Thoracic aorta (tissue), 2 donors: Measurements from ENCODE around the gene MALRD1. TPM values are rescaled to one million over a fixed set of nuclear protein-coding genes. Genes with fewer than 3 reads are reported as not detected.
"Not testable (repeated sequence)": the region's sequence is repeated elsewhere in the genome, so short reads cannot be mapped to it uniquely, and the experiment has no call there.

Experiments used
- ATAC-seq: fragments of 150-250 bp; one replicate; pipeline ENCODE4 v1.8.0; 2017; ENCODE audit warnings: low read depth; ENCODE audit not compliant: insufficient number of reproducible peaks, low FRiP score
- DNase-seq: peaks from one replicate; pipeline ENCODE4 v3.0.0-alpha.2; 2020; ENCODE audit warnings: low spot score
- H3K27ac ChIP-seq, 2 donors: fragments of 200-600 bp; sonication (generic); 1 replicate in 1 of 2; 2 replicates in 1 of 2; pipeline ENCODE4 v1.5.1; 2016; ENCODE audit warnings: mild to moderate bottlenecking in 2 of 2, moderate library complexity in 2 of 2
- H3K27me3 ChIP-seq: fragments of 200-600 bp; sonication (generic); replicated peaks from 2 replicates; pipeline ENCODE4 v1.6.0; 2016; ENCODE audit warnings: mild to moderate bottlenecking; ENCODE audit not compliant: insufficient read depth
- H3K36me3 ChIP-seq: fragments of 200-600 bp; sonication (generic); one replicate; pipeline ENCODE4 v1.5.1; 2016
- H3K4me1 ChIP-seq, 2 donors: fragments of 200-600 bp; sonication (generic); 1 replicate in 1 of 2; 2 replicates in 1 of 2; pipeline versions ENCODE4 v1.5.1 to v1.6.0; 2016; ENCODE audit warnings: low read depth in 2 of 2, mild to moderate bottlenecking in 1 of 2; ENCODE audit not compliant: control insufficient read depth in 1 of 2
- H3K4me3 ChIP-seq: fragments of 200-600 bp; sonication (generic); 2 replicates; pipeline ENCODE4 v1.5.1; 2016; ENCODE audit warnings: mild to moderate bottlenecking
- H3K9me3 ChIP-seq: fragments of 200-600 bp; sonication (generic); 2 replicates; pipeline ENCODE4 v1.5.1; 2016
- CTCF ChIP-seq: fragments of 200-600 bp; sonication (generic); IDR thresholded peaks from one replicate; pipeline ENCODE4 v1.5.1; 2019; ENCODE audit warnings: antibody characterized with exemption
- total RNA-seq, 2 donors: library from RNA; depleted of rRNA; stranded (reverse); fragments of >200 nt; gene quantifications; one replicate each; pipeline versions ENCODE4 v1.1.0 to v1.2.3, GENCODE V29; 2016

MALRD1 gene
- total RNA-seq, 2 donors from 2014 or later = 0.92 to 5.3 TPM

- TF ChIP-seq CTCF = no peak
- Histone ChIP-seq H3K27me3 (no peaks in the 10 kb centered on the region), H3K4me3 (no peak overlapping the region), H3K9me3 (no peaks in the 10 kb centered on the region), H3K4me1 (no peaks in the 10 kb centered on the region), H3K27ac (no peak overlapping the region), H3K36me3 (no peaks in the 10 kb centered on the region)
- DNase-seq (no peak), ATAC-seq (no peak)
Observed at GRCh38 chr10:19497026-19497425, 448.4 kb downstream of the MALRD1 start.

GRCh38 chr10:19498393-19499290 lies 450.0 kb downstream of the MALRD1 start:
- Histone ChIP-seq H3K36me3 (no peaks in the 10 kb centered on the region), H3K4me3 (no peak overlapping the region), H3K4me1 (no peaks in the 10 kb centered on the region), H3K27me3 (no peaks in the 10 kb centered on the region), H3K27ac (no peak overlapping the region), H3K9me3 (no peaks in the 10 kb centered on the region)
- DNase-seq (no peak), ATAC-seq (no peak)
- TF ChIP-seq CTCF = no peak

DNA sequence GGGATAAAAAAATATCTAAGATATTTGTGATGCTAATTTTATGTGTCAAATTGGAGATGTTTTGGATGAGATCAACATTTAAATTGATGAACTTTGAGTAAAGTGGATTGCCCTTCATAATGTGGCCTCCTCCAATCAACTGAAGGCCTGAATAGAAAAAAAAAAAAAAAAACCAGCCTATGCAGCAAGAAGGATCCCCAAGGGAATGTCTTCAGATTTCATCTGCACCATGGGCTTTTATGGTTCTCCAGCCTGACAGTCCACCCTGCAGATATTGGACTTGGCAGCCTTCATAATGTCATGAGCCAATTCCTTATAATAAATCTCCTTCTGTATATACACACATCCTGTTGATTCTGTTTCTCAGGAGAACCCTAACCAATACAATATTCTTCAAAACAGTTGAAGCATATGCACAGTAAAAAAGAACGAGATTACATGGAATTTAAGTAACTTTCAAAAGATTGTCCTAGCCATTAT lies 450.7 kb downstream of the MALRD1 start:
- DNase-seq (no peak), ATAC-seq (no peak)
- no peaks in the 10 kb centered on the region for H3K27me3 ChIP-seq
- no peak overlapping the region for H3K4me3 ChIP-seq
- TF ChIP-seq CTCF = no peak
- no peaks in the 10 kb centered on the region for H3K9me3 ChIP-seq
- H3K36me3 ChIP-seq = no peaks in the 10 kb centered on the region
- no peak overlapping the region for H3K27ac ChIP-seq
- H3K4me1 ChIP-seq = no peaks in the 10 kb centered on the region

- no peak for TF ChIP-seq CTCF
- ATAC-seq (no peak), DNase-seq (no peak)
- H3K36me3 ChIP-seq = no peaks in the 10 kb centered on the region
- H3K4me1 ChIP-seq = no peaks in the 10 kb centered on the region
- H3K4me3 ChIP-seq = no peak overlapping the region
- H3K27ac ChIP-seq = no peak overlapping the region
- no peaks in the 10 kb centered on the region for H3K27me3 ChIP-seq
- H3K9me3 ChIP-seq = no peaks in the 10 kb centered on the region
Observed at GRCh38 chr10:19500959-19501358, 452.4 kb downstream of the MALRD1 start.

- Histone ChIP-seq H3K36me3 (no peaks in the 10 kb centered on the region), H3K27me3 (no peaks in the 10 kb centered on the region), H3K4me1 (no peaks in the 10 kb centered on the region), H3K9me3 (no peaks in the 10 kb centered on the region), H3K27ac (no peak overlapping the region), H3K4me3 (no peak overlapping the region)
- TF ChIP-seq CTCF = no peak
- ATAC-seq (no peak), DNase-seq (no peak)
Observed at GRCh38 chr10:19505320-19506312, 457.0 kb downstream of the MALRD1 start.

GRCh38 chr10:19510005-19510732 lies 461.6 kb downstream of the MALRD1 start:
- not testable (repeated sequence) for H3K36me3 ChIP-seq, H3K4me3 ChIP-seq, H3K27ac ChIP-seq, H3K9me3 ChIP-seq, H3K27me3 ChIP-seq, ATAC-seq, H3K4me1 ChIP-seq, DNase-seq
